GM18867 (cell line): ENCODE results near the gene CEP20.
"Not testable (repeated sequence)": the region's sequence is repeated elsewhere in the genome, so short reads cannot be mapped to it uniquely, and the experiment has no call there.

Source experiments
- ATAC-seq: cut with Tn5 transposase; IDR thresholded peaks from one replicate; pipeline ENCODE4 v1.9.1; 2021; ENCODE audit warnings: mild to moderate bottlenecking, moderate library complexity; ENCODE audit not compliant: unreplicated experiment

The CEP20 gene, protein sequence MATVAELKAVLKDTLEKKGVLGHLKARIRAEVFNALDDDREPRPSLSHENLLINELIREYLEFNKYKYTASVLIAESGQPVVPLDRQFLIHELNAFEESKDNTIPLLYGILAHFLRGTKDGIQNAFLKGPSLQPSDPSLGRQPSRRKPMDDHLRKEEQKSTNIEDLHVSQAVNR

DNA sequence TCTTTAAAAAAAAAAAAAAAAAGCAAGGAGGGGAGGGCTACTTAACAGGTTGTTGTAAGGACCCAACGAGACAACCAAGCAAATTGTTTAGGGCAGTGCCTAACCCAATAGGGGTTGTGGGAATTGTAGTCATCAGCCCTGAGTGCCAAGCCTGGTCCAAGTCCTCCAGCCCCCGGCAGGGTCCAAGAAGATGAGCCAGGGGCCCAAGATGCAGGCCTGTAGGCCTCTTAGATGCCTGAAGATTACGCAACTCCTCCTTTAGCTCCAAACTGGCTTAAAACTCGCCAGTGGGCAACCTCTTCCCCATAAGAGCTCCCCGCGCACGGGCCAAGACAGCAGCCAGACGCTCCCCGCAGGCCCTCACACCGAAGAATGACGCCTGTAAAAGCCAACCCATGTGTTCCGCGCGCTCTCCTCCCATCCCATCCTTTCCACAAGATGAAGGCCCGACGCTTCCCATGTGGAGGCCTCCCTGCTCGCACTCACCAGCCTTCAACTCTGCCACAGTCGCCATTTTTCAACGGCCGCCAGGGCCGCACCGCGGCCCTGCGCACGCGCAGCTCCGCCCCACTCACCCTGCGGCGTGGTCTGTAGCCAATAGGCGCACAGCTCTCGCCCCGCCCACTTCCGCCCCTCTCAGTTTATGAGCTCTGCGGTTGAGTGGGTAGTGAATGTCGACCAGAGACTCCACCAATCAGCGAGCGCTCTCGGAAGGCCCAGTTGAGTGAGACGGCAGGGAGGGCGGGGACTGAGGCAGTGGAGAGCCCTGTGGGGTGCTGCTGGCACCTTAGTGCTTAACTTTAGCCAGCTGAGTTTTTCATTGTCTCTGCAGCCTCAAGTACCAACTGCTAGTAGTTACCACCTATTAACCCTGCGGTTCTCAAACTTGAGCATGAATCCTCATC is at the start of gene CEP20:
TSS of gene CEP20 (minus strand) at position 532 of the 905 bp plus-strand sequence. CDS start at position 514, 18 bp downstream.
- ATAC-seq = peak; percentile 95

DNA sequence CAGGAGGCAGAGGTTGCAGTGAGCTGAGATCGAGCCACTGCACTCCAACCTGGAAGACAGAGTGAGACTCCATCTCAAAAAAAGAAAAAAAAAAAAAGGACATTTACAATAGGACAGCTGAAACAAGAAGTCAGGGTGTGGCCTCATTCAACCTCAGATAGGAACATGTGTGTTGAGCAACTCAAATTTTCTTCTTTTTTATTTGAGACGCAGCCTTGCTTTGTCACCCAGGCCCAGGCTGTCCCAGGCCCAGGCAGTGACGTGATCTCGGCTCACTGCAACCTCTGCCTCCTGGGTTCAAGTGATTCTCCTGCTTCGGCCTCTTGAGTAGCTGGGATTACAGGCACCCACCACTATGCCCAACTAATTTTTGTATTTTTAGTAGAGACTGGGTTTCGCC is 48.4 kb upstream of the CEP20 start:
- not testable (repeated sequence) for ATAC-seq

DNA sequence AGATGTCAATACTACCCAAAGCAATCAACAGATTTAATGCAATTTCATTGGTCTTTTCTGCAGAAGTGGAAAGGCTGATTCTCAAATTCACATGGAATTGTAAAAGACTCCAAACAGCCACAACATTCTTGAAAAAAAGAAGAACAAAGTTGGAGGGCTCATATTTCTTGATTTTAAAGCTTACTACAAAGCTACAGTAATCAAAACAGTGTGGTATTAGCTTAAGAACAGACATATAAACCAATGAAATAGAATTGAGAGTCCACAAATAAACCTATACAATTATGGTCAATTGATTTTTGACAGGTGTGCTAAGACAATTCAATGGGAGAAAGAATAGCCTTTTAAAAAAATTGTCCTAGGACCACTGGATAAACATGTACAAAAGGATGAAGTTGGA is 46.6 kb upstream of the CEP20 start:
- ATAC-seq = no peak

DNA sequence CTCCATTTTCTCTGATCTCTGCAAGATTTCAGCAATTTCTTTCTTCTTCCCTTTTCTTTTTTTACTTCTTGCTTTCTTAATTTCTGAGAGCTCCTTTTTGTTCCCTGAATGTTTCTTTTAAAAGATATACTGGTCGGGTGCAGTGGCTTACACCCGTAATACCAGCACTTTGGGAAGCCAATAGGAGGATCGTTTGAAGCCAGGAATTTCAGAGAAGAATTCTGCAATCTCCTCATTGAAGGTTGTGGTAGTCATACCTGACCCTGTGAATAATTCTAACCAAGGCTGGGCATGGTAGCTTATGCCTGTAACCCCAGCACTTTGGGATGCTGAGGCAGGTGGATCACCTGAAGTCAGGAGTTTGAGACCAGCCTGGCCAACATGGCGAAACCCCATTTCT is 45.4 kb upstream of the CEP20 start:
- ATAC-seq = no peak

DNA sequence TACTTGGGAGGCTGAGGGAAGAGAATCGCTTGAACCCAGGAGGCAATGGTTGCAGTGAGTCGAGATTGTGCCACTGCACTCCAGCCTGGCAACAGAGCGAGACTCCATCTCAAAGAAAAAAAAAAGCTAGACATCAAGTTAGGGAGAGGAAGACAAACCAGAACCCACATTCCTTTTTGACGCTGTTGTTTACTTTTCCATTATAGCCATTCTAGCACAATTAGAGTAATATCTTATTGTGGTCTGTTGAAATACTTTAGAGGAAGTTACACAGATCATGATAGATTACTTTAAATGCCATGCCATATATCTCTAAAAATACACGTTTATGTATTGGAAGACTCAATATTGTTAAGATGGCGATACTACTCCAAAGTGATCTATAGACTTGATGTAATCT is 44.5 kb upstream of the CEP20 start:
- ATAC-seq = no peak

DNA sequence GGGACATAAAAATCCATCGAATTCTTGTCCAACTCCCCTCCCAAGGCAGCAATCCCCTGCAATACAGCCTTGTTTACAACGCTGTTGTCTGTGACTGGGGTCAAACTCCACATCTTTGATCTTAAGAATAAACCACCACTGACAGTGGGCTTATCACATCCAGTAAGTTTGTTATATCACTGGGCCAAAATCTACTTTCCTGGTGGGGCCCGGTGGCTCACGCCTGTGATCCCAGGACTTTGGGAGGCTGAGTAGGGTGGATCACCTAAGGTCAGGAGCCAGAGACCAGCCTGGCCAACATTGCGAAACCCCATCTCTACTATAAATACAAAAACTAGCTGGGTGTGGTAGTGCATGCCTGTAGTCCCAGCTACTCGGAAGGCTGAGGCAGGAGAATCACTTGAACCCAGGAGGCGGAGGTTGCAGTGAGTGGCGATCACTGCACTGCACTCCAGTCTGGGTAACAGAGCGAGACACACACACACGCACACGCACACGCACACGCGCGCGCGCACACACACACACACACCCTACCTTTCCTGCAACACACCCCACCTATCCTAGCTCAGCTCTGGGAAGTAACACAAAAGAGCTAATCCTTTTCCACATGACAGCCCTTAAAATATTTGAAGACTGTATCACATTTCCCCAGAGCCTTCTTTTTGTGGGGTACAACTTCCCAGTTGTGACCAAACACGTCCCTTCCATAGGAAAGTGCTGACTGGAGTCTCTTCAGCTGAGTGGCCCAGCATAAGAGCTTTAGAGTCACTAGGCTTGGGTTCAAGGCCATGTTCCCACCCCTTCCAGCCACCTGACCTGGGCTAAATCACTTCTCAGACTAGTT is 40.1 kb upstream of the CEP20 start:
- no peak for ATAC-seq

DNA sequence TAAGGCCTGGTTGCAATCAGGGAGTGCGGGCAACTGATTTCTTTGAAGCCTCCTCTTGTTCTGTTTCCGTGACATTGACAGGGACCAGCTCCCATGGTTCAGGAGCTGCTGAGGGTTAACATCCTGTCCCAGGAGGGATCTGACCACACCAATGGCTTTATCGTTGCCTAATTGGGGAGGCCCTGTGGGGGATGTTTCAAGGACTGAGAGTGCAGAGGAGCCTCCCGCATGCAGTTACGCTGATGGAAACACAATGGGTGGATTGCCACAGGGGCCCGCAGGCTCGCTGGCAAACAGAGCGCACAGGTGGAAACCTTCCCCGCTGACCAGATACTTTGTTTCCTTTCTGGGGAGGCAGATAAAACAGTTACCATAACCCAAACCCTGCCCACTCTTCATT is 37.2 kb upstream of the CEP20 start:
- no peak for ATAC-seq

DNA sequence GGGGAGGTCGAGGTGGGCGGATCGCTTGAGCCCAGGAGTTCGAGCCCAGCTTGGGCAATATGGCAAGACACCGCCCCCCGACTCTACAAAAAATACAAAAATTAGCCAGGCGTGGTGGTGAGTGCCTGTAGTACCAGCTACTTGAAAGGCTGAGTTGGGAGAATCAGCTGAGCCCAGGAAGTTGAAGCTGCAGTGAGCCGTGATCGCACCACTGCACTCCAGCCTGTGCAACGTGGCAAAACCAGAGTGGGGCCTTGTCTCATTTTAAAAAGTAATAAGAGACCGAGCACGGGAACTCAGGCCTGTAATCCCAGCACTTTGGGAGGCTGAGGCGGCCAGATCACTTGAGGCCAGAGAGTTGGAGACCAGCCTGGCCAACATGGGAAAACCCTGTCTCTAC is 36.6 kb upstream of the CEP20 start:
- ATAC-seq = no peak

DNA sequence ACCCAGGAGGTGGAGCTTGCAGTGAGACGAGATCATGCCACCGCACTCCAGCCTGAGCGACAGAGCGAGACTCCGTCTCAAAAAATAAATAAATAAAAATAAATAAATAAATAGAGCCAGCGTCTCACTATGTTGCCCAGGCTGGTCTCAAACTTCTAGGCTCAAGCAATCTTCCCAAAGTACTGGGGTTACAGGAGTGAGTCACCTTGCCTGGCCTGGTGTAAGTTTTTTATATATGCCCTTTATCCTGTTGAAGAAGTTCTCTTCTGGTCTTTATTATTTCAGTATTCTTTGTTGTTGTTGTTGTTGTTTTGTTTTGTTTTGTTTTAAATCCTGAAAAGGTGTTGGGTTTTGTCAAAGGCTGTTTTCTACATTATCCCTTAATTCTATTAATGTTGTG is 30.9 kb upstream of the CEP20 start:
- ATAC-seq = no peak

DNA sequence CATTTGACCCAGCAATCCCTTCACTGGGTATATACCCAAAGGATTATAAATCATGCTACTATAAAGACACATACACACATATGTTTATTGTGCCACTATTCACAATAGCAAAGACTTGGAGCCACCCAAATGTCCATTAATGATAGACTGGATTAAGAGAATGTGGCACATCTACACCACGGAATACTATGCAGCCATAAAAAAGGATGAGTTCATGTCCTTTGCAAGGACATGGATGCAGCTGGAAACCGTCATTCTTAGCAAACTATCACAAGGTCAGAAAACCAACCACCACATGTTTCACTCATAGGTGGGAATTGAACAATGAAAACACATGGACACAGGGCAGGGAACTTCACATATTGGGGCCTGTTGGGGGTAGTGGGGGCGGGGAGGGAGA is 29.9 kb upstream of the CEP20 start:
- not testable (repeated sequence) for ATAC-seq

DNA sequence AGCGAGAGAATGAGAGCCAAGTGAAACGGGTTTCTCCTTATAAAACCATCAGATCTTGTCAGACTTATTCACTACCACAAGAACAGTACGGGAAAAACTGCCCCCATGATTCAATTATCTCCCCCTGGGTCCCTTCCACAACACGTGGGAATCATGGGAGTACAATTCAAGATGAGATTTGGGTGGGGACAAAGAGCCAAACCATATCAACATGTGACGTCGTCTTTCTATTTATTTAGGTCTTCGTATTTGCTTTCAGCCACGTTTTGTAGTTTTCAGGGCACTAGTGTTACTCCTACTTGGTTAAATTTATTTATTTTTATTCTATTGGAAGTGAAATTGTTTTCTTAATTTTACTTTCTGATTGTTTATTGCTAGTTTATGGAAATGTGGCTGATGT is 27.9 kb upstream of the CEP20 start:
- ATAC-seq = no peak

DNA sequence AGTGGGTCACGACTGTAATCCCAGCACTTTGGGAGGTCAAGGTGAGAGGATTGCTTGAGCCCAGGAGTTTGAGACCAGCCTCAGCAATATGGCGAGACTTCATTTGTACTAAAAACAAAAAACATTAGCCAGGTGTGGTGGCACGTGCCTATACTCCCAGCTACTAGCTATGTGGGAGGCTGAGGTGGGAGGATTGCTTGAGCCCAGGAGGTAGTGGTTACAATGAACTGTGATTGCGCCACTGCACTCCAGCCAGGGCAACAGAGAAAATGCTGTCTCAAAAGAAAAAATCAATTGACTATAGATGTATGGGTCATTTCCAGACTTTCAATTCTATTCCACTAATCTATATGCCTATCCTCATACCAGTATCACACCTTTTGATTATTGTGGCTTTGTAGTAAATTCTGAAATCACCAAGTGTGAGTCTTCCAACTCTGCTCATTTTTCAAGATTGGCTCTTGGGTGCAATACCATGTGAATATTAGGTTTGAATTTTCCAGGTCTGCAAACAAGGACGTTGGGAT is 27.2 kb upstream of the CEP20 start:
- no peak for ATAC-seq

DNA sequence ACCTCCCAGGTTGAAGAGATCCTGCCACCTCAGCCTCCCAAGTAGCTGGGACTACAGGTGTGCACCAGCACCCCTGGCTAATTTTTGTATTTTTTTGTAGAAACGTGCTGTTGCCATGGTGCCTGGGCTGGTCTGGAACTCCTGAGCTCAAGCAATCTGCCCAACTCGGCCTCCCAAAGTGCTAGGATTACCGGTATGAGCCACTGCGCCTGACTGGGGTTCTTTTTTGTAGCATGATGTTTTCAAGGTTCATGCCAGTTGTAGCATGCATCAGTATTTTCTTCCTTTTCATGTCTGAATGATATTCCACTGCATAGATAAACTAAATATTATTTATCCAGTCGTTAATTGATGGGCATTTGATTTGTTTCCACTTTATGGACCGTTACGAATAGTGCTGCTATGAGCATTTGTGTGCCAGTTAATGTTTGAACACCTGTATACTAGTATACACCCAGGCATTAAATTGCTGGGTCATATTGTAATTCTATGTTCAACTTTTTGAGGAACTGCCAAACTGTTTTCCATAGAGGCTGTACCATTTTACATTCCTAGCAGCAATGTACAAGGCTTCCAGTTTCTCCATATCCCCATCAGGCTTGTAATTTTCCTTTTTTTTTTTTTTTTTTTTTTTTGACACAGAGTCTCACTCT is 24.8 kb upstream of the CEP20 start:
- ATAC-seq = no peak

DNA sequence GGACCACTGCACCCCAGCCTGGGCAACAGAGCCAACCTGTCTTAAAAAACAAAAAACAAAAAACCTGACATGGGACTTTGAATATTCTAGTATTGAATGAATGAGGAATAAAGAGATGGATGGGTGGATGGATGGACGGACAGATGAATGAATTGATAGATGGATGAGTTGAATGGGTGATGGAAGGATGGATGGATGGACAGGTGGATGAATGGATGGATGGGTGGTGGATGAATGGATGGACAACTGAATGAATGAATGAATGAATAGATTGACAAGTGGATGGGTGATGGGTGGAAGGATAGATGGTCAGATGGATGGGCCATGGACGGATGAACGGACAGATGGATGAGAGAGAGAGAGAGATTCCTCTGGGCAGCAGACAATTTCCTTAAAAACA is 22.8 kb upstream of the CEP20 start:
- ATAC-seq = no peak

DNA sequence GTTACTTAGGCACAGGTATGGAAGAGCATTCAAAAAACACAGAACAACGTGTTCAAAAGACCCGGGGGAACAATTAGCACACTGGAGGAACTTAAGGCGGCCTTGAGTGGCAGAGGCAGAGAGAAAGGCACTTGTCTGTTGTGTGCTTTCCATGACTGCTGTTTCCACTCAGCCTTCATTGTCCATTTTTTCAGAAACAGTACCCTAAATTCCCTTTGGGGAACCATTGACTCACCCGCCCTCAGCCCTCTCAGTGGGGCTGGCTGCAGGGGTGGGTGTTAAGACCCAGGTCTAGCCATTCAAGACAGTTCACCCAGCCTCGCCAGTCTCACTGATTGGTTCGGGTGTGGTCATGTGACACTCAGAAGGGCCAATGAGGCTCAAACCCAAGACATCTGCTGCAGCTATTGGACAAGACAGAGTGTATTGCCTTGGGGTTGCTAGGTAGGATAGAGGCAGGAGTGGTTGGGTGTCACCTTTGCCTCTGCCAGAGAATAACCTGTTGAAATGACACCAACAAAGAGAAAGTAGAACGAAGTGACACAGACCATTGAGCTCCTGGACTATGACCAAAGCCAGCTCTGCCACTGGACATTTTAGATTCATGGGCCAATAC is 19.6 kb upstream of the CEP20 start:
- peak; percentile 100 for ATAC-seq

DNA sequence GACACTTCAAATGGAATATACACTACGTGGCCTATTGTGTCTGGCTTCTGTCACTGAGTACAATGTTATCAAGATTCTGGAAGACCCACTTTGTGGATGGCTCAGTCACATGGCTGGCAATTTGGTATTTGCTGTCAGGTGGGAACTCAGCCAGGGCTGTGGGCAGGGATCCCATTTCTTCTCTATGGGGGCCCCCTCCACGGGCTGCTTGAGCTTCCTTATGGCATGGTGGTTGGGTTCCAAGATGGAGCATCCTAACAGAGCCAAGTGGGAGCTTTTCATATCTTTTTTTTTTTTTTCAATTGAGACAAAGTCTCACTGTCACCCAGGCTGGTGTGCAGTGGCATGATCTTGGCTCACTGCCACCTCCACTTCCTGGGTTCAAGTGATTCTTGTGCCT is 18.0 kb upstream of the CEP20 start:
- ATAC-seq = no peak

DNA sequence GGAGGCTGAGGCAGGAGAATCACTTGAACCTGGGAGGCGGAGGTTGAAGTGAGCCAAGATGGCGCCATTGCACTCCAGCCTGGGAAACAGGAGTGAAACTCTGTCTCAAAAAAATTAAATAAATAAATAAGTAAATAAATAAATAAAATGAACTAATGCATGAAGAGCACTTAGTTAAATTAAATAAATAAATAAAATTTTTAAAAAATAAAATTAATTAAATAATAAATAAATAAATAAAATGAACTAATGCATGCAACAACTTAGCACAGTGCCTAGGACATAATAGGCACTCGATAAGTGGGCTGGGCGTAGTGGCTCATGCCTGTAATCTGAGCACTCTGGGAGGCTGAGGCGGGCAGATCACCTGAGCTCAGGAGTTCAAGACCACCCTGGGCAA is 15.6 kb upstream of the CEP20 start:
- ATAC-seq = no peak

DNA sequence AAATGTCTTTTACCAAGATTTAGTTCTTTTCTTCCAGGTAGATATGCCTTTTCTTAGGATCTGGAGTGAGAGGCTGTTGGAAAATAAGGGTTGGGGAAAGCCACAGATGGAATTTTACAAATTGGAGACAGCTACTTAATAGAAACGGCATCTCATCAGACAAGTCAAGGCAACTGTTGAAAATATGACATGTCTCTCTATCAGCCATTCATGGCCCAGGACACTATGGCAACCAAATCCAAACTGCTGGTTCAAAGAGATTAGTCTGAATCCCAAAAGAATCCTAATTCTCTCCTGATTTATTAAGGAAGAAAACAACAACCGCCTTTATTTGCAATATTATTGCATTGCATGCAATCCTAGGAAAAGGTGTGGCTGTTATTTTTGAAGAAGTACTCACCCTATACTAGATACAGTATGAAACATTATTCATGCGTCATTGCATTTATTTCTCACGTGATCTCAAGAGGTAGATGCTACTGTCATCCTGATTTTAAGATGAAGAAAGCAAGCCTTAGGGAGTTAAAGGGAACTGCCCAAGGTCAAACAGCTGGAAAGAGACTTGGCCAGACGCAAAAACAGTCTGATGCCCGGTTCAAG is 12.6 kb upstream of the CEP20 start:
- ATAC-seq = no peak

DNA sequence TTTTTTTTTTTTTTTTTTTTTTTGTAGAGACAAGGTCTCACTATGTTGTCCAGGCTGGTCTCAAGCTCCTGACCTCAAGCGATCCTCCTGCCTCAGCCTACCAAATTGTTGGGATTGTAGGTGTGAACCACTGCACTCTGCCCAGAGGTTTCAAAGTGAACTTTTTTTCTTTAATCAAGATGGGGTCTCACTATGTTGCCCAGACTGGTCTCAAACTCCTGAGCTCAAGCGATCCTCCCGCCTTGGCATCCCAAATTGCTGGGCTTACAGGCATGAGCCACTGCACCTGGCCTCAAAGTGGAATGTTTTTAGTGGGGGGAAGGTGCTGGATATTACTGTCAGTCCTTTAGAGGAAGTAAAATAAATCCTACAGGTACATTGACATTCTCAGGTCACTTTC is 12.0 kb upstream of the CEP20 start:
- ATAC-seq = no peak

DNA sequence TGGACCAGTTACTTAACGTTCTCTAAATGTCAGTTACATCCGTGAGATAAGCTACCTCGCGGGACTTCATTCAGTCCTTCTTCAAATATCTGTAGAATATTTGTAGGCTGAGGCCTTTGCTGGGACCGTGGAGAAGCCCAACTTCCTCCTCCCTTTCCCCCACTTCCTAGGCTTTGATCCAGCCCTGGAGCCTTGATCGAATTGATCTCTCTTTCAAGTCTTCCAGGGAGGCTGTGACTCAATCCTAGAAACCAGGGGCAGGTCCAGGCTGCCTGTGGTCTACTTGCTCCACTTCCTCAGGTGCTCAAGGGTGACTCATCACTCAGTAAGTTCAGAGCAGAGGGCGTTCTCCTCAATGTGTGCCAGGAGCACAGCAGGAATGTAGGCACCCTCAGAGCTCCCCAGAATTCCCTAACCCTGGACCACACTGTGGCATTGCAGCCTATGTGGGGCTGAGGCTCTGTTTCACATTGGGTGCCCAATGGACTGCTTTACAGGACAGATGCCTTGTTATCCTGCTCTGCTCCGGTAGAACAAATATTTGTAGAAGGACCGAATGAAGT is 11.2 kb upstream of the CEP20 start:
- peak; percentile 58 for ATAC-seq
